Suprapubic skin (tissue), 4 donors: Measurements from ENCODE around the gene RXRA. TPM values are rescaled to one million over a fixed set of nuclear protein-coding genes. Genes with fewer than 3 reads are reported as not detected.

Source experiments
- DNase-seq, 2 donors: peaks; one replicate each; pipeline ENCODE4 v3.0.0-alpha.2; 2019; ENCODE audit warnings: low spot score in 2 of 2
- H3K27ac ChIP-seq: fragments of 200-600 bp; sonication (generic); one replicate; pipeline ENCODE4 v1.5.1; 2019
- H3K27me3 ChIP-seq: fragments of 200-600 bp; sonication (generic); one replicate; pipeline ENCODE4 v1.5.1; 2019
- H3K36me3 ChIP-seq: fragments of 200-600 bp; sonication (generic); one replicate; pipeline ENCODE4 v1.5.1; 2019
- H3K4me1 ChIP-seq: fragments of 200-600 bp; sonication (generic); one replicate; pipeline ENCODE4 v1.5.1; 2019
- H3K4me3 ChIP-seq: fragments of 200-600 bp; sonication (generic); one replicate; pipeline ENCODE4 v1.5.1; 2019; ENCODE audit warnings: mild to moderate bottlenecking
- H3K9me3 ChIP-seq: fragments of 200-600 bp; sonication (generic); one replicate; pipeline ENCODE4 v1.5.1; 2019
- EP300 ChIP-seq: sonication (generic); formaldehyde crosslinking; IDR thresholded peaks from one replicate; pipeline ENCODE4 v1.6.1; 2017; ENCODE audit warnings: antibody characterized with exemption
- POLR2A ChIP-seq, 2 donors: fragments of 450-650 bp; IDR thresholded peaks; one replicate each; pipeline ENCODE4 v1.6.1; 2017; ENCODE audit warnings: antibody characterized with exemption in 2 of 2, mild to moderate bottlenecking in 2 of 2, moderate library complexity in 2 of 2
- POLR2AphosphoS5 ChIP-seq, 3 donors: sonication (generic); formaldehyde crosslinking; IDR thresholded peaks; one replicate each; pipeline ENCODE4 v1.6.1; 2017; ENCODE audit warnings: antibody characterized with exemption in 3 of 3
- WGBS: methylation state at CpG from one replicate; pipeline ENCODE4 v1.1.5; 2018; 5-methylcytosine and 5-hydroxymethylcytosine counted together
- total RNA-seq, 4 donors: library from RNA; depleted of rRNA; stranded (reverse); fragments of >200 nt; gene quantifications; one replicate each; pipeline ENCODE4 v1.1.0, GENCODE V29; 2016
- TF ChIP-seq, protein P1 (sequence below), 2 donors: fragments of 200-600 bp in 1 of 2; fragments of 450-650 bp in 1 of 2; sonication (generic) in 1 of 2; IDR thresholded peaks; one replicate each; pipeline ENCODE4 v1.5.1; 2016 to 2019; ENCODE audit warnings: antibody characterized with exemption in 2 of 2, mild to moderate bottlenecking in 1 of 2, moderate library complexity in 1 of 2

Gene RXRA
- total RNA-seq, 4 donors from 2014 or later: 165 to 240 (median 185) TPM

DNA sequence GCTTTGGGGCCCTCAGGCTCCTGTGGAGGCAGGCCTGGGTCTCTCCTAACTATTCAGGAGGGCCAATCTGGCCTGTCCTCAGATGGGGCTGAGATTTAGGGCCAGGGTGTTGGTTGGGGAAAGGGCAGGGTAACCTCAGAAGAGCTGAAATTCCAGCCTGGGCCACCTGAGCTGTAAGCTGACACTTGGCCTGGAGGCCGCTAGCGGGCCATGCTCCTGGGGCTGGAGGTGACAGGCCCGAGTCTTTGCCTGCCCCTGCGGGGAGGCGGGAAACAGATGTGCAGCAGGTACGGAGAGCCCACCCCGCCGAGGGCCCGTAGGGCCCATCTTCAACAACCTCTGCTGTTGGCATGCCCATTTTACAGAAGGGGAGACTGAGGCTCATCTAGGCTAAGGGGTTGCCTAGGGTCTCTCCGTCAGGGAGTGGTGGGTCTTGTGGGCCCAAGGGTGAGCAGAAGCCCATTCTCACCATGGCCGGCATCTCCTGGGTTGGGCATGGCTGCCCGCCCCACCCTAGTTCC is 69.5 kb downstream of the RXRA start:
- no peak overlapping the region for H3K27ac ChIP-seq
- TF ChIP-seq, protein P1, sequence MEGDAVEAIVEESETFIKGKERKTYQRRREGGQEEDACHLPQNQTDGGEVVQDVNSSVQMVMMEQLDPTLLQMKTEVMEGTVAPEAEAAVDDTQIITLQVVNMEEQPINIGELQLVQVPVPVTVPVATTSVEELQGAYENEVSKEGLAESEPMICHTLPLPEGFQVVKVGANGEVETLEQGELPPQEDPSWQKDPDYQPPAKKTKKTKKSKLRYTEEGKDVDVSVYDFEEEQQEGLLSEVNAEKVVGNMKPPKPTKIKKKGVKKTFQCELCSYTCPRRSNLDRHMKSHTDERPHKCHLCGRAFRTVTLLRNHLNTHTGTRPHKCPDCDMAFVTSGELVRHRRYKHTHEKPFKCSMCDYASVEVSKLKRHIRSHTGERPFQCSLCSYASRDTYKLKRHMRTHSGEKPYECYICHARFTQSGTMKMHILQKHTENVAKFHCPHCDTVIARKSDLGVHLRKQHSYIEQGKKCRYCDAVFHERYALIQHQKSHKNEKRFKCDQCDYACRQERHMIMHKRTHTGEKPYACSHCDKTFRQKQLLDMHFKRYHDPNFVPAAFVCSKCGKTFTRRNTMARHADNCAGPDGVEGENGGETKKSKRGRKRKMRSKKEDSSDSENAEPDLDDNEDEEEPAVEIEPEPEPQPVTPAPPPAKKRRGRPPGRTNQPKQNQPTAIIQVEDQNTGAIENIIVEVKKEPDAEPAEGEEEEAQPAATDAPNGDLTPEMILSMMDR (IDR thresholded peaks at IDR 0.05): no peak
- no peak for TF ChIP-seq EP300
- TF ChIP-seq POLR2A (IDR thresholded peaks at IDR 0.05): no peak
- TF ChIP-seq POLR2AphosphoS5 (IDR thresholded peaks at IDR 0.05): no peak
- no peaks in the 10 kb centered on the region for H3K9me3 ChIP-seq
- no peak overlapping the region for H3K4me3 ChIP-seq
- H3K4me1 ChIP-seq: peaks cover 74% of the 10 kb centered on the region
- no peaks in the 10 kb centered on the region for H3K27me3 ChIP-seq
- no peaks in the 10 kb centered on the region for H3K36me3 ChIP-seq
- 78% methylated on average over 2 of the region's 12 CpGs for WGBS
- DNase-seq: no peak

DNA sequence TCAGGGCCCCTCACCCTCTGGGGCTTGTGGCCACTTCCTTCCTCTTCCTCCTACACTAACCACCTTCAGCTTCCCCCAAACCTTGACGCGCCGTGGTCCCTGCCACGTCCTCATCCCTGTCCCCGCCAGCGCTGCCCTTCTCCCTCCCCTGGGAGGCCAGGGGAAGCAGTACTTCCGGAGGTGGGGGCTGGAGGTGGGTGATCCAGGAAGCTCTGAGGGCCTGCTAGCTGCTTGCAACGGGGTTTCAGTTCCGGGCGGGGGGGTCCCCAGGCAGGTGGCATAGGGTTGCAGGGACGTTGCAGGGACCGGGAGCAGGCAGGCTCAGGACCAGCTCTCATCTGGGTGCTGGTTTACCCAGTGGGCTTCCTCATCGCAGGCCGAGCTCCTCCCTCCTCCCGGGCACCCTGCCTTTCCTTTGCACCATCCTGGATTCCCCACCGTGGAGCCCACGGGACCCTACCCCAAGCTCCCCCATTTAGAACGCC is 70.0 kb downstream of the RXRA start:
- no peaks in the 10 kb centered on the region for H3K27me3 ChIP-seq
- TF ChIP-seq, protein P1 (IDR thresholded peaks at IDR 0.05): no peak
- no peak for TF ChIP-seq POLR2A (IDR thresholded peaks at IDR 0.05)
- no peak for TF ChIP-seq POLR2AphosphoS5 (IDR thresholded peaks at IDR 0.05)
- TF ChIP-seq EP300: no peak
- DNase-seq: no peak
- no peak overlapping the region for H3K27ac ChIP-seq
- H3K4me3 ChIP-seq: no peak overlapping the region
- H3K4me1 ChIP-seq: peaks cover 73% of the 10 kb centered on the region
- H3K9me3 ChIP-seq: no peaks in the 10 kb centered on the region
- H3K36me3 ChIP-seq: no peaks in the 10 kb centered on the region
- 42% methylated on average over 13 of the region's 18 CpGs for WGBS

DNA sequence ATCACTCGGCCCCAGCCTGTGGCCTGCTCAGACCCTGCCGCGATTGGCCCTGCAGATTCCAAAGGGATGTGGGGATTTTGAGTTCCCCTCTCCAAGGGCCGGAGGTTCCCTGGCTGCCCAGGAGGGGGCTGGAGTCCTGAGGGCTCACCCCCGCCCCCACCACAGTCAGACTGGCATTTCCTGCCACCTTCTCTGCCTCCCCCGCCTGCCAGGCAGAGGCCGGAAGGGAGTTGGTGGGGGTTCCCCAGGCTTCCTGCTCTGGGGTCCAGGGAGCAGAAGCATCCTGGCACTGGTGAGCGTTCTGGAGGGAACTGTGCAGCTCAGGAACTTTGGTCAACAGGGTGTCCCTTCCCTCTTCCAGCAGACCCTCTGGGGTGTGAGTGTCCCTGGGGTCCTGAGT is 70.6 kb downstream of the RXRA start:
- H3K27me3 ChIP-seq: no peaks in the 10 kb centered on the region
- no peak overlapping the region for H3K27ac ChIP-seq
- no peak for TF ChIP-seq POLR2A (IDR thresholded peaks at IDR 0.05)
- TF ChIP-seq EP300: no peak
- no peak for TF ChIP-seq POLR2AphosphoS5 (IDR thresholded peaks at IDR 0.05)
- TF ChIP-seq, protein P1 (IDR thresholded peaks at IDR 0.05): no peak
- no peaks in the 10 kb centered on the region for H3K9me3 ChIP-seq
- H3K4me3 ChIP-seq: no peak overlapping the region
- 24% methylated on average over 3 of the region's 8 CpGs for WGBS
- H3K36me3 ChIP-seq: peaks cover 3% of the 10 kb centered on the region
- DNase-seq: no peak
- peaks cover 73% of the 10 kb centered on the region for H3K4me1 ChIP-seq

DNA sequence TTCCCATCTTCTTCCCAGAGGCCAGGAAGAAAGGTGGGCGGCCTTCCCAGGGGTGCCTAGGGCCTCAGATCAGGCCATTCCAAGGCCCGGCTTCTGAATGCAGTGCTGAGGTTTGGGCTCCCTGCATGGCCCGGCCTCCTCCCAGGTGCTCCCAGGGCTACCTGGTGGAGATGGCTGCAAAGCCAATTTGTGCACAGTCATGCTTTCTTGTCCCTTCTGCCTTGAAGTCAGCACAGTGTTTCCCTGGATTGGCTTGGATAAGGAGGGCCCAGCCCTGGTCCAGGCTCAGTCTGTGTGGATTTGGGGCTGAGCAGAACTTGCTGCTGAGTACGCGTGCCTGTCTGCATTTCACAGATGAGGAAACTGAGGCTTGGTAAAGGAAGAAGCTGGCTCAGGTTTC is 72.5 kb downstream of the RXRA start:
- no peak for DNase-seq
- H3K9me3 ChIP-seq: no peaks in the 10 kb centered on the region
- H3K27me3 ChIP-seq: no peaks in the 10 kb centered on the region
- H3K4me1 ChIP-seq: peaks cover 76% of the 10 kb centered on the region
- H3K4me3 ChIP-seq: no peak overlapping the region
- TF ChIP-seq, protein P1 (IDR thresholded peaks at IDR 0.05): no peak
- H3K27ac ChIP-seq: no peak overlapping the region
- WGBS: 92% methylated on average over 2 of the region's 5 CpGs
- H3K36me3 ChIP-seq: peaks cover 6% of the 10 kb centered on the region

DNA sequence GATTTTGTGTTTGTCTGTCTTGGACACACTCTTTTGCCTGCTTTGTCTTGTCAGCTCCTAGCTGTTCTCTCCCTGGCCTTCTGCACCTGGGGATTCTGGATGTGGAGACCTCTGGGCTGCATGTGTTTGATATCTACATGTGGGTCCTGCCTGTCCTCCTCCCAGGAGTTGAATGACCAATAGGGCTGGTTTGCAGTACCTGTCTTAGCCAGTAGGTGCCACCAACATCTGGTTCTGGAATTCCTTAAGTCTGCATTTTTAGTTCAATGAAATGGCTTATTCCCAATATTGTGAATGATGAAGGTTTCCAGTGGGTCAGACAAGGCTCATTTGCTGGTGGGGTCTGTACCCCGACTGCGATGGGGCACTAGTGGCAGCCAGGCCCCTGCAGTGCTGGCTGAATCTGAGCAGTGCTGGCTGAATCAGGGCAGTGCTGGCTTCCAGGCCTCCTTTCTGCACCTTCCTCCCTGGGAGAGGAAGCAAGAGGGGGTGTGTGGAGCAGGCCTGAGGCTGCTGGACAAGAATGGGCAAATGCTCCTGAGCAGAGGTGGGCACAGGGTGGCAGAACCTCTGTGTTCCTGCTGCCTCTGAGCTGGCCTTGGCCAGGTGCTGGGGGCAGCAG is 73.3 kb downstream of the RXRA start:
- Histone ChIP-seq H3K4me3 (no peak overlapping the region), H3K27me3 (no peaks in the 10 kb centered on the region), H3K9me3 (no peaks in the 10 kb centered on the region), H3K36me3 (peaks cover 6% of the 10 kb centered on the region), H3K4me1 (peaks cover 79% of the 10 kb centered on the region), H3K27ac (no peak overlapping the region)
- no peak for DNase-seq
- TF ChIP-seq POLR2AphosphoS5 (IDR thresholded peaks at IDR 0.05): no peak
- TF ChIP-seq, protein P1 (IDR thresholded peaks at IDR 0.05): peak; percentile 30 to 54
- WGBS: no CpG with 5 or more reads among the region's 2 CpGs
